Measurements from ENCODE around the gene CHD2.

DNA sequence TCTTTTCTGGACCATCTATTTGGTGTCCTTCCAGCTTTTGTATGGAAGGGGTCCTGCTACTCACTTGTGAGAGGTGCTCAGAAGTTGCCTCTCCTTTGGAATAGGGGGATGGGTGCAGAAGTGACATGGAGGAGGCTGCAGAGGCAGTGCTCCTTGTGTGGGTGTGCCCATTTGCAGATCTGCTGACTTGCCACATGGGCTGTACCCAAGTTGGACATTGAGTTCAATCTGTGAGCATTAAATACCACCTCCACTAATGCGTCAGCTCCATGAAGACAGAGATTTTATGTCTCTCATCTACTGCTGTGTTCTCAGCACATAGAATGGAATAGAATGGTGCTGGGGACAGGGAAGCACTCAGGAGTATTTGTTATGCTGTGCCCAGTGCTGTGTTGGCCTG lies 112.7 kb downstream of the CHD2 start:
- TF ChIP-seq, protein P1, sequence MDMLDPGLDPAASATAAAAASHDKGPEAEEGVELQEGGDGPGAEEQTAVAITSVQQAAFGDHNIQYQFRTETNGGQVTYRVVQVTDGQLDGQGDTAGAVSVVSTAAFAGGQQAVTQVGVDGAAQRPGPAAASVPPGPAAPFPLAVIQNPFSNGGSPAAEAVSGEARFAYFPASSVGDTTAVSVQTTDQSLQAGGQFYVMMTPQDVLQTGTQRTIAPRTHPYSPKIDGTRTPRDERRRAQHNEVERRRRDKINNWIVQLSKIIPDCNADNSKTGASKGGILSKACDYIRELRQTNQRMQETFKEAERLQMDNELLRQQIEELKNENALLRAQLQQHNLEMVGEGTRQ (IDR thresholded peaks at IDR 0.05): no peak
- TF ChIP-seq, protein P2, sequence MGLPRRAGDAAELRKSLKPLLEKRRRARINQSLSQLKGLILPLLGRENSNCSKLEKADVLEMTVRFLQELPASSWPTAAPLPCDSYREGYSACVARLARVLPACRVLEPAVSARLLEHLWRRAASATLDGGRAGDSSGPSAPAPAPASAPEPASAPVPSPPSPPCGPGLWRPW (IDR thresholded peaks at IDR 0.05): no peak
- no peak for TF ChIP-seq MYC (IDR thresholded peaks at IDR 0.05; ENCODE audit: borderline replicate concordance, low read length)
- TF ChIP-seq, protein P3, sequence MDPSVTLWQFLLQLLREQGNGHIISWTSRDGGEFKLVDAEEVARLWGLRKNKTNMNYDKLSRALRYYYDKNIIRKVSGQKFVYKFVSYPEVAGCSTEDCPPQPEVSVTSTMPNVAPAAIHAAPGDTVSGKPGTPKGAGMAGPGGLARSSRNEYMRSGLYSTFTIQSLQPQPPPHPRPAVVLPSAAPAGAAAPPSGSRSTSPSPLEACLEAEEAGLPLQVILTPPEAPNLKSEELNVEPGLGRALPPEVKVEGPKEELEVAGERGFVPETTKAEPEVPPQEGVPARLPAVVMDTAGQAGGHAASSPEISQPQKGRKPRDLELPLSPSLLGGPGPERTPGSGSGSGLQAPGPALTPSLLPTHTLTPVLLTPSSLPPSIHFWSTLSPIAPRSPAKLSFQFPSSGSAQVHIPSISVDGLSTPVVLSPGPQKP (IDR thresholded peaks at IDR 0.05; ENCODE audit: low read depth, low read length): no peak
- TF ChIP-seq MAFK (IDR thresholded peaks at IDR 0.05; ENCODE audit: partially characterized antibody): no peak
- no peak for TF ChIP-seq POLR2A (IDR thresholded peaks at IDR 0.05; ENCODE audit: low read length)
- no peak for TF ChIP-seq CBX2 (IDR thresholded peaks at IDR 0.05; ENCODE audit: borderline replicate concordance, low read depth)
- TF ChIP-seq, protein P4, sequence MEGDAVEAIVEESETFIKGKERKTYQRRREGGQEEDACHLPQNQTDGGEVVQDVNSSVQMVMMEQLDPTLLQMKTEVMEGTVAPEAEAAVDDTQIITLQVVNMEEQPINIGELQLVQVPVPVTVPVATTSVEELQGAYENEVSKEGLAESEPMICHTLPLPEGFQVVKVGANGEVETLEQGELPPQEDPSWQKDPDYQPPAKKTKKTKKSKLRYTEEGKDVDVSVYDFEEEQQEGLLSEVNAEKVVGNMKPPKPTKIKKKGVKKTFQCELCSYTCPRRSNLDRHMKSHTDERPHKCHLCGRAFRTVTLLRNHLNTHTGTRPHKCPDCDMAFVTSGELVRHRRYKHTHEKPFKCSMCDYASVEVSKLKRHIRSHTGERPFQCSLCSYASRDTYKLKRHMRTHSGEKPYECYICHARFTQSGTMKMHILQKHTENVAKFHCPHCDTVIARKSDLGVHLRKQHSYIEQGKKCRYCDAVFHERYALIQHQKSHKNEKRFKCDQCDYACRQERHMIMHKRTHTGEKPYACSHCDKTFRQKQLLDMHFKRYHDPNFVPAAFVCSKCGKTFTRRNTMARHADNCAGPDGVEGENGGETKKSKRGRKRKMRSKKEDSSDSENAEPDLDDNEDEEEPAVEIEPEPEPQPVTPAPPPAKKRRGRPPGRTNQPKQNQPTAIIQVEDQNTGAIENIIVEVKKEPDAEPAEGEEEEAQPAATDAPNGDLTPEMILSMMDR (IDR thresholded peaks at IDR 0.05): no peak
- no peak for TF ChIP-seq ZFP36 (IDR thresholded peaks at IDR 0.05; ENCODE audit: borderline replicate concordance, partially characterized antibody)

All from A549 (cell line).